ENCODE results near the gene MON1B.
"Not testable (repeated sequence)": the region's sequence is repeated elsewhere in the genome, so short reads cannot be mapped to it uniquely, and the experiment has no call there.

The MON1B gene

GRCh38 chr16:77225182-77225581 lies 34.2 kb downstream of the MON1B start:
- H3K9ac ChIP-seq (ENCODE audit: low read length), result no peak overlapping the region
- no peaks in the 10 kb centered on the region for H3K36me3 ChIP-seq (ENCODE audit: insufficient read depth, low read length)
- no peaks in the 10 kb centered on the region for H3K4me1 ChIP-seq (ENCODE audit: insufficient read depth, low read length)
- H3K27ac ChIP-seq (ENCODE audit: low read depth, low read length), result no peak overlapping the region
- no peaks in the 10 kb centered on the region for H3K9me3 ChIP-seq (ENCODE audit: low read length)
- H3K27me3 ChIP-seq (ENCODE audit: control insufficient read depth in 1 of 2, insufficient read depth in 2 of 2, low read length in 2 of 2), result no peaks in the 10 kb centered on the region
- no peak overlapping the region for H3K4me3 ChIP-seq (ENCODE audit: low read depth in 1 of 2, low read length in 2 of 2)

- Histone ChIP-seq H3K4me1 (ENCODE audit: insufficient read depth, low read length) (no peaks in the 10 kb centered on the region), H3K27ac (ENCODE audit: low read depth, low read length) (no peak overlapping the region), H3K27me3 (ENCODE audit: control insufficient read depth in 1 of 2, insufficient read depth in 2 of 2, low read length in 2 of 2) (no peaks in the 10 kb centered on the region), H3K4me3 (ENCODE audit: low read depth in 1 of 2, low read length in 2 of 2) (no peak overlapping the region), H3K36me3 (ENCODE audit: insufficient read depth, low read length) (no peaks in the 10 kb centered on the region), H3K9me3 (ENCODE audit: low read length) (no peaks in the 10 kb centered on the region), H3K9ac (ENCODE audit: low read length) (no peak overlapping the region)
These were observed 36.8 kb downstream of the MON1B start for GRCh38 chr16:77227745-77228144.

- no peaks in the 10 kb centered on the region for H3K4me1 ChIP-seq (ENCODE audit: insufficient read depth, low read length)
- H3K36me3 ChIP-seq (ENCODE audit: insufficient read depth, low read length), result no peaks in the 10 kb centered on the region
- no peak overlapping the region for H3K27ac ChIP-seq (ENCODE audit: low read depth, low read length)
- H3K27me3 ChIP-seq (ENCODE audit: control insufficient read depth in 1 of 2, insufficient read depth in 2 of 2, low read length in 2 of 2), result no peaks in the 10 kb centered on the region
- H3K9me3 ChIP-seq (ENCODE audit: low read length), result no peaks in the 10 kb centered on the region
- H3K4me3 ChIP-seq (ENCODE audit: low read depth in 1 of 2, low read length in 2 of 2), result no peak overlapping the region
- H3K9ac ChIP-seq (ENCODE audit: low read length), result no peak overlapping the region
These were observed 40.1 kb downstream of the MON1B start for GRCh38 chr16:77231047-77231446.

DNA sequence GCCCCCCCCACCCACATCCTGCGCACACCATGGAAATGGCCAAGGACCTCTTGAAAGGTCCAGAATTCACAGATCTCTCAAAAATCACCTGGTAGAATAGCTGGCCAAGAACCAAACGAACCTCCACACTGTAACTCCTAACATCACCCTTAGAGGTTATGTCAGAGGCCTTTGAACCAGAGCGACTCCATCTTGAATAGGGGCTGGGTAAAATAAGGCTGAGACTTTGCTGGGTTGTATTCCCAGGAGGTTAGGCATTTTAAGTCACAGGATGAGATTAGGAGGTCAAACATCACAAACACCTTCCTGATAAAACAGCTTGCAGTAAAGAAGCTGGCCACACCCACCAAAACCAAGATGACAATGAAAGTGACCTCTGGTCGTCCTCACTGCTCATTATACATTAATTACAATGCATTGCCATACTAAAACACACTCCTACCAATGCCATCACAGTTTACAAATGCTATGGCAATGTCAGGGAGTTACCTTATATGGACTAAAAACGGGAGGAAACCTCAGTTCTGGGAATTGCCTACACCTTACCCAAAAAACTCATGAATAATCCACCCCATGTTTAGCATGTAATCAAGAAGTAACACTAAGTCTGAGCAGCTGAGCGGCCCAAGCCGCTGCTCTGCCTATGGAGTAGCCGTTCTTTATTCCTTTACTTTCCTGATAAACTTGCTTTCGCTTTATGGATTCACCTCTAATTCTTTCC lies 43.0 kb downstream of the MON1B start:
- Histone ChIP-seq H3K9ac (ENCODE audit: low read length) (no peak overlapping the region), H3K27ac (ENCODE audit: low read depth, low read length) (no peak overlapping the region), H3K27me3 (ENCODE audit: control insufficient read depth in 1 of 2, insufficient read depth in 2 of 2, low read length in 2 of 2) (no peaks in the 10 kb centered on the region), H3K4me1 (ENCODE audit: insufficient read depth, low read length) (peaks cover 4% of the 10 kb centered on the region), H3K4me3 (ENCODE audit: low read depth in 1 of 2, low read length in 2 of 2) (no peak overlapping the region), H3K36me3 (ENCODE audit: insufficient read depth, low read length) (no peaks in the 10 kb centered on the region), H3K9me3 (ENCODE audit: low read length) (no peaks in the 10 kb centered on the region)

DNA sequence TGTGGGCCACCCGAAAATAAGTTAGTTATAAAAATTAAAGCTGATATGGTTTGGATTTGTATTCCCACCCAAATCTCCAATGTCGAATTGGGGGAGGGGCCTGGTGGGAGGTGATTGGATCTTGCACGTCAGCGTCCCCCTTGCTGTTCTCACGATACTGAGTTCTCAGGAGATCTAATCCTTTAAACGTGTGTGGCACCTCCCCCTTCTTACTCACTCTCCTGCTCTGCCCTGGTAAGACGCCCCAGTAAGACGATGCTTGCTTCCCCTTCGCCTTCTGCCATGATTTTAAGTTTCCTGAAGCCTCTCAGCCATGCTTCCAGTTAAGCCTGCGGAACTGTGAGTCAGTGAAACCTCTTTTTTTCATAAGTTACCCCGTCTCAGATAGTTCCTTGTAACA lies 43.6 kb downstream of the MON1B start:
- H3K27ac ChIP-seq (ENCODE audit: low read depth, low read length), result no peak overlapping the region
- no peaks in the 10 kb centered on the region for H3K36me3 ChIP-seq (ENCODE audit: insufficient read depth, low read length)

DNA sequence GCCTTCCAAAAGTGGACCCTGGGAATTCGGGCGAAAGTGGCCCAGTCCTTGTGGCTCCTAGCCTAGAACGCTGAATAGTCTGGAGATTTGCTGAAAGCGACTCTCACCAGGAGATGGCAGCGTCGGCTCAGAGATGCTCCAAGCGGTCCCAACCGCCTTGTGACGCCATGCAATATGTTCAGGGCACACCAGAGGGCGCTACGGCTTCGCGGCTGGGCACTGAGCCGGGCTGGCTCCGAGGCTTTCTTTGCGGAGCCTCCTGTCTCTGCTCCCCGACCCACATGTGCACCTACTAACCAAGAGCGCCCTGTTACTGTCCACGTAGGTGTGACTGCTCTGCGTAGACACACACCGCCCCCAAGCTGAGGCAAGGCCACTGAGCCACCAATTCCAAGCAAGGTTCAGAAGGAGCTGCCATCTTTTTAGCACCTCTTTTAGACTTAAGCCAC lies 45.1 kb downstream of the MON1B start:
- Histone ChIP-seq H3K9ac (ENCODE audit: low read length) (no peak overlapping the region), H3K4me3 (ENCODE audit: low read depth in 1 of 2, low read length in 2 of 2) (peak overlapping the region in 1 of 2 donors; percentile 35), H3K36me3 (ENCODE audit: insufficient read depth, low read length) (no peaks in the 10 kb centered on the region), H3K9me3 (ENCODE audit: low read length) (no peaks in the 10 kb centered on the region), H3K4me1 (ENCODE audit: insufficient read depth, low read length) (peaks cover 4% of the 10 kb centered on the region), H3K27me3 (ENCODE audit: control insufficient read depth in 1 of 2, insufficient read depth in 2 of 2, low read length in 2 of 2) (no peaks in the 10 kb centered on the region), H3K27ac (ENCODE audit: low read depth, low read length) (no peak overlapping the region)

More for the DNA sequence above, 43.6 kb downstream of the MON1B start:
- Histone ChIP-seq H3K4me3 (ENCODE audit: low read depth in 1 of 2, low read length in 2 of 2) (no peak overlapping the region), H3K9me3 (ENCODE audit: low read length) (no peaks in the 10 kb centered on the region), H3K27me3 (ENCODE audit: control insufficient read depth in 1 of 2, insufficient read depth in 2 of 2, low read length in 2 of 2) (no peaks in the 10 kb centered on the region), H3K9ac (ENCODE audit: low read length) (no peak overlapping the region), H3K4me1 (ENCODE audit: insufficient read depth, low read length) (peaks cover 4% of the 10 kb centered on the region)

GRCh38 chr16:77238593-77238992 lies 47.6 kb downstream of the MON1B start:
- H3K27ac ChIP-seq (ENCODE audit: low read depth, low read length), result no peak overlapping the region
- H3K36me3 ChIP-seq (ENCODE audit: insufficient read depth, low read length), result no peaks in the 10 kb centered on the region
- no peaks in the 10 kb centered on the region for H3K9me3 ChIP-seq (ENCODE audit: low read length)
- no peak overlapping the region for H3K9ac ChIP-seq (ENCODE audit: low read length)
- H3K4me3 ChIP-seq (ENCODE audit: low read depth in 1 of 2, low read length in 2 of 2), result no peak overlapping the region
- H3K27me3 ChIP-seq (ENCODE audit: control insufficient read depth in 1 of 2, insufficient read depth in 2 of 2, low read length in 2 of 2), result no peaks in the 10 kb centered on the region
- peaks cover 4% of the 10 kb centered on the region for H3K4me1 ChIP-seq (ENCODE audit: insufficient read depth, low read length)

GRCh38 chr16:77242471-77242870 lies 51.5 kb downstream of the MON1B start:
- H3K9me3 ChIP-seq (ENCODE audit: low read length); H3K27me3 ChIP-seq (ENCODE audit: control insufficient read depth in 1 of 2, insufficient read depth in 2 of 2, low read length in 2 of 2); H3K4me3 ChIP-seq (ENCODE audit: low read depth in 1 of 2, low read length in 2 of 2); H3K4me1 ChIP-seq (ENCODE audit: insufficient read depth, low read length); H3K27ac ChIP-seq (ENCODE audit: low read depth, low read length); H3K9ac ChIP-seq (ENCODE audit: low read length); H3K36me3 ChIP-seq (ENCODE audit: insufficient read depth, low read length): not testable (repeated sequence)

DNA sequence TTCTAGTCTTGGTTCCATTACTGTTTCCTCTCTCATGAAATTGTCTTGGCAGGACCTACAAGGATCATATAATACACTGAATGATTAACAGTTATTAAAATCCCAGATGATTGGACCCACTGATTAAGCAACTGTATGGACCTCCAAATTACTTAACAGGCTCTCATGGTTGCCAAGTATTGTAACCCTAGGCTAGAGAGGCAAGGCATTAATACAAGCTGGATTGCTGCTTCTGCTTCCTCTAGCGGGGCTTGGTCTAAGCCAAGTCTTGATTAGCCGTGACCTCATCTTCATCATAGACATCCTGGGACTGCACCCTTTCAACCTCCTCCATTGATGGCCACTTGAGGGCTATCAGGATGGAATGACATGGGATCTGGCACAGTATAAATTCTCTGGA lies 55.2 kb downstream of the MON1B start:
- Histone ChIP-seq H3K9me3 (ENCODE audit: low read length) (no peaks in the 10 kb centered on the region), H3K27me3 (ENCODE audit: control insufficient read depth in 1 of 2, insufficient read depth in 2 of 2, low read length in 2 of 2) (no peaks in the 10 kb centered on the region), H3K9ac (ENCODE audit: low read length) (no peak overlapping the region), H3K4me3 (ENCODE audit: low read depth in 1 of 2, low read length in 2 of 2) (no peak overlapping the region), H3K4me1 (ENCODE audit: insufficient read depth, low read length) (no peaks in the 10 kb centered on the region), H3K27ac (ENCODE audit: low read depth, low read length) (no peak overlapping the region), H3K36me3 (ENCODE audit: insufficient read depth, low read length) (no peaks in the 10 kb centered on the region)

- H3K27ac ChIP-seq (ENCODE audit: low read depth, low read length), result no peak overlapping the region
- no peaks in the 10 kb centered on the region for H3K9me3 ChIP-seq (ENCODE audit: low read length)
- H3K36me3 ChIP-seq (ENCODE audit: insufficient read depth, low read length), result no peaks in the 10 kb centered on the region
- H3K4me3 ChIP-seq (ENCODE audit: low read depth in 1 of 2, low read length in 2 of 2), result no peak overlapping the region
- no peaks in the 10 kb centered on the region for H3K27me3 ChIP-seq (ENCODE audit: control insufficient read depth in 1 of 2, insufficient read depth in 2 of 2, low read length in 2 of 2)
- no peak overlapping the region for H3K9ac ChIP-seq (ENCODE audit: low read length)
- H3K4me1 ChIP-seq (ENCODE audit: insufficient read depth, low read length), result no peaks in the 10 kb centered on the region
These were observed 59.4 kb downstream of the MON1B start for GRCh38 chr16:77250400-77250799.
